Tibial nerve (tissue), 4 donors: ENCODE measurements around the gene EXOC4.

Experiments
- CTCF ChIP-seq, 5 experiments: fragments of 200-600 bp in 3 of 5; fragments of 450-650 bp in 2 of 5; sonication (generic) in 3 of 5; IDR thresholded peaks; one replicate each; pipeline ENCODE4 v1.5.1; 2016 to 2019; ENCODE audit warnings: antibody characterized with exemption in 5 of 5, mild to moderate bottlenecking in 3 of 5, moderate library complexity in 2 of 5
- EP300 ChIP-seq, 2 donors: sonication (generic); formaldehyde crosslinking; IDR thresholded peaks; one replicate each; pipeline ENCODE4 v1.6.1; 2017; ENCODE audit warnings: antibody characterized with exemption in 2 of 2, mild to moderate bottlenecking in 1 of 2
- POLR2A ChIP-seq, 2 donors: fragments of 450-650 bp; IDR thresholded peaks; one replicate each; pipeline ENCODE4 v1.6.1; 2017; ENCODE audit warnings: antibody characterized with exemption in 2 of 2, mild to moderate bottlenecking in 2 of 2, moderate library complexity in 2 of 2

- TF ChIP-seq POLR2A (IDR thresholded peaks at IDR 0.05) (no peak), CTCF (IDR thresholded peaks at IDR 0.05) (no peak), EP300 (IDR thresholded peaks at IDR 0.05) (no peak)
These were observed 453.1 kb downstream of the EXOC4 start for GRCh38 chr7:133706016-133706415.
